ENCODE results near the gene HDAC4. TPM values are rescaled to one million over a fixed set of nuclear protein-coding genes. Genes with fewer than 3 reads are reported as not detected.
A peak's percentile ranks its signal among the peaks of the same experiment; 100 is the strongest.

HDAC4 gene
- total RNA-seq, 8 experiments from 2014 or later: 12.2 to 55.7 (median 18.1) TPM

GRCh38 chr2:239160226-239161143, 240.3 kb downstream of the HDAC4 start:
- ATAC-seq (replicated peaks in 6 of 8): no peak
- Histone ChIP-seq H3K4me1 (replicated peaks in 1 of 2) (peaks cover 2 to 14% of the 10 kb centered on the region in 2 donors), H3K4me3 (no peak overlapping the region), H3K27ac (no peak overlapping the region)
- 90 to 100% (median 97%) methylated on average over 1 to 28 of the region's 32 CpGs; no CpG with 5 or more reads in 1 of the 10 experiments for WGBS, 10 experiments
- in situ Hi-C loops (cut with MboI; ENCODE audit: low pct_unique_long_range_greater_than_20kb in 2 of 9, low sequenced_read_pairs in 9 of 9, unreplicated experiment in 9 of 9): no loop called here

GRCh38 chr2:239159476-239159911, 241.3 kb downstream of the HDAC4 start:
- Histone ChIP-seq H3K4me3 (no peak overlapping the region), H3K27ac (no peak overlapping the region), H3K4me1 (replicated peaks in 1 of 2) (peaks cover 2 to 13% of the 10 kb centered on the region in 2 donors)
- in situ Hi-C loops (cut with MboI; ENCODE audit: low pct_unique_long_range_greater_than_20kb in 2 of 9, low sequenced_read_pairs in 9 of 9, unreplicated experiment in 9 of 9): no loop called here
- whole genome bisulfite sequencing, 10 experiments: 96 to 100% (median 100%) methylated on average over 1 to 5 of the region's 9 CpGs; no CpG with 5 or more reads in 5 of the 10 experiments
- no peak for ATAC-seq (replicated peaks in 6 of 8)

- WGBS, 10 experiments: 80 to 100% (median 100%) methylated on average over 1 to 8 of the region's 29 CpGs; no CpG with 5 or more reads in 2 of the 10 experiments
- in situ Hi-C loops (cut with MboI; ENCODE audit: low pct_unique_long_range_greater_than_20kb in 2 of 9, low sequenced_read_pairs in 9 of 9, unreplicated experiment in 9 of 9): no loop called here
Measured at GRCh38 chr2:239158641-239159475, 242.0 kb downstream of the HDAC4 start.

GRCh38 chr2:239157771-239158170, 243.0 kb downstream of the HDAC4 start:
- in situ Hi-C loops (cut with MboI; ENCODE audit: low pct_unique_long_range_greater_than_20kb in 2 of 9, low sequenced_read_pairs in 9 of 9, unreplicated experiment in 9 of 9): no loop called here
- H3K27ac ChIP-seq: no peak overlapping the region
- peak in 7 of 8 experiments; percentile 21 to 88 (median 64) for ATAC-seq (replicated peaks in 6 of 8)

More at GRCh38 chr2:239158641-239159475, 242.0 kb downstream of the HDAC4 start:
- Histone ChIP-seq H3K4me1 (replicated peaks in 1 of 2) (peaks cover 2 to 7% of the 10 kb centered on the region in 2 donors), H3K4me3 (no peak overlapping the region), H3K27ac (no peak overlapping the region)
- peak in 4 of 8 experiments; percentile 26 to 42 (median 39) for ATAC-seq (replicated peaks in 6 of 8)

GRCh38 chr2:239157269-239157668, 243.6 kb downstream of the HDAC4 start:
- H3K4me1 ChIP-seq (replicated peaks in 1 of 2): peaks cover 0 to 2% of the 10 kb centered on the region in 2 donors
- ATAC-seq (replicated peaks in 6 of 8): no peak
- no peak overlapping the region for H3K4me3 ChIP-seq
- no peak overlapping the region for H3K27ac ChIP-seq
- WGBS, 10 experiments: 50 to 100% (median 84%) methylated on average over 1 to 5 of the region's 12 CpGs; no CpG with 5 or more reads in 4 of the 10 experiments
- in situ Hi-C loops (cut with MboI; ENCODE audit: low pct_unique_long_range_greater_than_20kb in 2 of 9, low sequenced_read_pairs in 9 of 9, unreplicated experiment in 9 of 9): no loop called here

More at GRCh38 chr2:239157771-239158170, 243.0 kb downstream of the HDAC4 start:
- Histone ChIP-seq H3K4me3 (no peak overlapping the region), H3K4me1 (replicated peaks in 1 of 2) (peaks cover 0 to 2% of the 10 kb centered on the region in 2 donors)
- 18 to 100% (median 43%) methylated on average over 1 to 4 of the region's 11 CpGs; no CpG with 5 or more reads in 4 of the 10 experiments for WGBS, 10 experiments

GRCh38 chr2:239156516-239157265, 244.1 kb downstream of the HDAC4 start:
- Histone ChIP-seq H3K4me1 (replicated peaks in 1 of 2) (peaks cover 0 to 2% of the 10 kb centered on the region in 2 donors), H3K4me3 (no peak overlapping the region), H3K27ac (no peak overlapping the region)
- in situ Hi-C loops (cut with MboI; ENCODE audit: low pct_unique_long_range_greater_than_20kb in 2 of 9, low sequenced_read_pairs in 9 of 9, unreplicated experiment in 9 of 9): no loop called here
- ATAC-seq (replicated peaks in 6 of 8): no peak
- WGBS, 10 experiments: 59 to 100% (median 87%) methylated on average over 1 to 10 of the region's 22 CpGs

GRCh38 chr2:239155806-239156480, 244.9 kb downstream of the HDAC4 start:
- WGBS, 10 experiments: 87 to 100% (median 94%) methylated on average over 2 to 12 of the region's 12 CpGs; no CpG with 5 or more reads in 2 of the 10 experiments
- in situ Hi-C loops (cut with MboI; ENCODE audit: low pct_unique_long_range_greater_than_20kb in 2 of 9, low sequenced_read_pairs in 9 of 9, unreplicated experiment in 9 of 9): no loop called here
- H3K4me3 ChIP-seq: no peak overlapping the region

GRCh38 chr2:239154971-239155805, 245.6 kb downstream of the HDAC4 start:
- 66 to 100% (median 100%) methylated on average over 1 to 4 of the region's 19 CpGs; no CpG with 5 or more reads in 3 of the 10 experiments for WGBS, 10 experiments
- peak in 2 of 8 experiments; percentile 9 to 32 for ATAC-seq (replicated peaks in 6 of 8)
- Histone ChIP-seq H3K27ac (no peak overlapping the region), H3K4me3 (no peak overlapping the region), H3K4me1 (replicated peaks in 1 of 2) (peaks cover 0 to 2% of the 10 kb centered on the region in 2 donors)
- in situ Hi-C loops (cut with MboI; ENCODE audit: low pct_unique_long_range_greater_than_20kb in 2 of 9, low sequenced_read_pairs in 9 of 9, unreplicated experiment in 9 of 9): no loop called here

More at GRCh38 chr2:239155806-239156480, 244.9 kb downstream of the HDAC4 start:
- peaks cover 0 to 2% of the 10 kb centered on the region in 2 donors for H3K4me1 ChIP-seq (replicated peaks in 1 of 2)
- ATAC-seq (replicated peaks in 6 of 8): no peak
- no peak overlapping the region for H3K27ac ChIP-seq

GRCh38 chr2:239153806-239154591, 246.8 kb downstream of the HDAC4 start:
- in situ Hi-C loops (cut with MboI; ENCODE audit: low pct_unique_long_range_greater_than_20kb in 2 of 9, low sequenced_read_pairs in 9 of 9, unreplicated experiment in 9 of 9): no loop called here

GRCh38 chr2:239152916-239153305, 247.9 kb downstream of the HDAC4 start:
- ATAC-seq (replicated peaks in 6 of 8): no peak
- H3K4me1 ChIP-seq (replicated peaks in 1 of 2): peaks cover 0 to 1% of the 10 kb centered on the region in 2 donors
- no peak overlapping the region for H3K27ac ChIP-seq
- H3K4me3 ChIP-seq: no peak overlapping the region
- in situ Hi-C loops (cut with MboI; ENCODE audit: low pct_unique_long_range_greater_than_20kb in 2 of 9, low sequenced_read_pairs in 9 of 9, unreplicated experiment in 9 of 9): no loop called here
- 80 to 100% (median 100%) methylated on average over 1 to 6 of the region's 7 CpGs; no CpG with 5 or more reads in 1 of the 10 experiments for WGBS, 10 experiments

More at GRCh38 chr2:239153806-239154591, 246.8 kb downstream of the HDAC4 start:
- peaks cover 0 to 2% of the 10 kb centered on the region in 2 donors for H3K4me1 ChIP-seq (replicated peaks in 1 of 2)
- 64 to 89% (median 79%) methylated on average over 2 to 7 of the region's 17 CpGs; no CpG with 5 or more reads in 4 of the 10 experiments for WGBS, 10 experiments
- no peak overlapping the region for H3K4me3 ChIP-seq
- ATAC-seq (replicated peaks in 6 of 8): no peak
- no peak overlapping the region for H3K27ac ChIP-seq

Measured in motor neuron (in vitro differentiated cells).